ENCODE results near the gene INSM1.

The INSM1 gene

GRCh38 chr20:20395903-20396568 is 28.1 kb downstream of the INSM1 start:
- no peak for DNase-seq

GRCh38 chr20:20396794-20397193 is 28.9 kb downstream of the INSM1 start:
- DNase-seq, result no peak

GRCh38 chr20:20398123-20398522 is 30.2 kb downstream of the INSM1 start:
- no peak for DNase-seq

- DNase-seq, result no peak
Observed at GRCh38 chr20:20399531-20400500, 31.9 kb downstream of the INSM1 start.

DNA sequence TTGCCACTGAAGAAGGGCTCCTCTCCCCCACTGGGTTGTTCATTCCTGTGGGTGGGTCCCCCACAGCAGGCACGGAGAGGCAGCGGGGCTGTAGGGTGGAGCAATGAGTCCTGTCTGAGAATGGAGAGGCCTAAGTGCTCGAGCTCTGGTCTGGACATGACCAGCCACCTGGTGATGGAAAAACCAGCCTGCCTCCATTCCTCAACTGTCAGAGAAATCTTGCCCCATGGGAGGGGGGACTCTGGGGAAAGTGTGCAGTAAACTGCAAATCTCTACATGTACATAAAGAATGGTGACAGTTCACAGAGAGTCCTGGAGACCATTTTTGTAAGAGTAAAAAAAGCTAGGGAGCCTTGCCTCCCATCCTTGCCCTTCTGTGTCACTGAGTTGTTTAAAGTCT is 34.1 kb downstream of the INSM1 start:
- no peak for DNase-seq

DNA sequence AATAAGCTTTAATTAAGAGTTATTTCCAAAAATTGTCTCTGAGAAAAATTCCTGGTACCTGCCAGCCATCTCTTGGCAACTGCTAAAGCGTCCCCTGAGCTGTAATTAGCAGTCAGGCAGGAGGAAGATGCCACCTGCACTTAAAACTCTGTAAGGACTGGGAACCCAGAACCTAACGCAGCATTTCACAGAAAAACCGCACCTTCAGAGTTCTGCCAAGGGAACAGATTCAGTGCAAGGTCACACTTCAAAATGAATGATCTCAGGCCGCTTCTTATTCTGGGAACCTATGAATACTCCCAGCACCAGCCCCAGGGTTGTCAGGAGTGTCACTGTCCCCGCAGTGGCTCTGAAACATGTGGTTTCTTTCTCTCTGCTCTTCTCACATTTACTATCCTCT is 36.7 kb downstream of the INSM1 start:
- no peak for DNase-seq

DNA sequence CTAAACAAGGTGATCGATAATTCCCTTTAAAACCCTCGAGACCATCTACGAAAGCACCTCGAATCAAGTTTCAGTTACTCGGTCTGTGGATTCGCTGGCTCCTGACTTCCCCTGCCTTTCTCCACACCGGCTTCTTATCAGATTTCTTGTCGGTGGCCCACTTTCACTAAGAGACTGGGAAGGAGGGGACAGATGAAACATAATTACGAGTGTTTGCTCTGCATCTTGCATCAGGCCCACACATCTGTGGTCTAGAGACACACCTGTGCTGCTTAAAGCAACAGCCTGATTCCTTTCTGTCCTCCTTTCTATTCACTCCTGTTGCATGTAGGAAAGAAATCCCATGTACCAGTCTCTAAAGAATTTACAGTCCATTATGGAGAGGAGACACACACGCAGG is 37.7 kb downstream of the INSM1 start:
- DNase-seq, result no peak

DNA sequence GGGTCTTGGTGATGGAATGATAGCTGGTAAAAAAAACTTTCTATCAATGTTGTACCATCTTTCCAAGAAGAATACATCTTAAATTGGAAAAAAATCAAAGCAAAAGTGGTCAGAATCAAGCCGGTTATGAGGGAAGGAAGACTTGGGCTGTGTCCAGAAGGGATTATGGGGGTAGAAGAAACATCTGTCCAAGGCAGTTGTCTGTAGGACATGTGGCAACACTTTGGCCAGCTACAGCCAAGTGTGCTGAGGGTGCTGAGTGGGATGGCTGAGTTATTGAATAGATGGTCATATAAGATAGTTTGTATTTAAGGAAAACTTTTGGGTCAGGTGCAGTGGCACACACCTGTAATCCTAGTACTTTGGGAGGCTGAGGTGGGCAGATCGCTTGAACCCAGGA is 38.4 kb downstream of the INSM1 start:
- no peak for DNase-seq

DNA sequence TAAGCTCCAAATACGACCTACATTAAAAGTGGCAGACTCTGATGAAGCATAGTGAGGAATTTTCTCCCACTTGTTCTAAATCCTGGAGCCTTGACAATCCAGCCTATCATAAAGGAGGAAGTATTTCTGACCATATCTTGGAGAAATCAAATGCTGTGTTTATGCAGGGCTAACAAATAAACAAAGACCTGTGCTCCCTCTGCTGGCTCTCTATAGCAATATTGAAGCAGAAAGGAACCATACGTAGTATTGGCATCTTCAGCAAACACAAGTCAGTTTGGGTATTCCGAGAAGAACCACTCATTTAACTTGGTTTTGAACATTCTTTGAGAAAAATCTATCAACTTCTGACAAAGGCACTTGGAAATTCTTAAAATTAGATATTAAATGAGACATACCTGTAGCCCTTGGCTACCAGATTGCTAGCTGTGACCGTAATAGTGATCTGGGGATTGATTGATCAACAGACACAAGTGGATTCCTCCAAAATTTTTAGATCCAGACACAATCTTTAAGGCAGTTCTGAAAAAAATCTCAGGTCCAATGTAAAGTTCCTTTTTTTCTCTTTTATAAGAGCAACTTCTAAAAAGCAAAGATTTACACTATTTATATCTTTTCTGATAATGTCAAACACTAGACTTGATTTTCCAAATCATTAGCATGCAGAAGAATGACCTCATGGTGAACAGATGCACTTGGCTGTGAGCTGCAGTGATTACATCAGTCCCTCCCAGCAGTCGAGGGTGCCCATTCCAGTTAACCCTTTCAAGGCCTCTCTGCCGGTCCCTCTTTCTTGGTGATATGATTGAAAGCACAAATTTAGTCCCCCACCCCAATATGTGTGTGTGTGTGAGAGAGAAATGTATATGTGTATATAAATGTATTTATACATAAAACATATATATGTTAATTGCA is 40.2 kb downstream of the INSM1 start:
- DNase-seq, result no peak

- no peak for DNase-seq
Observed at GRCh38 chr20:20409331-20409730, 41.4 kb downstream of the INSM1 start.

DNA sequence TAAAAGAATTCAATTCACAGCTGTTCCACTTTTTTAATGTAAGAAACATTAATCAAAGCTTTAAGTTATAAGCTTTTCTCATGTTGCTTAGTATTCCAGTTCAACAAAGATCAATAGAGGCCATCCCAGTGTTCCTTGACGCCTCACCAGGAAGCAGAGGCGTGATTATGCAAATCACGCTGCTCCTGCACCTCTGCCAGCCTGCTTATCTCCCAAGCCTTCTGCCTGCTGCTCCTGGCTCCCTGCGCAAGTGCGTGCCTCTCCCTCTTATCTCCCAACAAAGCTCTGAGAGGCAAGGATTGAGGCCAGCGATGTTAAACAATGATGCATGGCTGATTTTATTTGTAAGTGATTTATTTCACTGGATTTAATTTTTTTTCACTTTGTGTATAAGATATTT is 42.8 kb downstream of the INSM1 start:
- no peak for DNase-seq

DNA sequence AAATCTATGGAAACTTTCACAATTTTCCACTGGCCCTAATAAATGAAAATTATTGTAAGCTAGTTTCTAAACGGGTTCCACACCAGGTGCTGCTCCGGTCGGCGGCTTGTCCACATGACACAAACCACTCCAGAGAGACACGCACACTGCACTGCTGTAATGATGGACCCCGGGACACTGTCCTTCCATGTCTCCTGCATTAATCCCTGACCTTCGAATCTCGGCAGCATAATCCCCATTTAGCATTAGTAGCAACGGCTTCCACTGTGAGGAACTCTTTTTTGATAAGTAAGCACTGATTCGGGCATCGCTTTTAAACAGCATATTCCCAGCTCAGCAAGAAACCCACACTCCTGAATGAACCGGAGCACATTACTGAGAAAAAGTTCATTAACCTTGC is 43.5 kb downstream of the INSM1 start:
- no peak for DNase-seq

- DNase-seq, result no peak
Observed at GRCh38 chr20:20411836-20412235, 43.9 kb downstream of the INSM1 start.

- DNase-seq, result no peak
Observed at GRCh38 chr20:20412750-20413149, 44.8 kb downstream of the INSM1 start.

GRCh38 chr20:20413810-20414281 is 45.9 kb downstream of the INSM1 start:
- DNase-seq, result no peak

DNA sequence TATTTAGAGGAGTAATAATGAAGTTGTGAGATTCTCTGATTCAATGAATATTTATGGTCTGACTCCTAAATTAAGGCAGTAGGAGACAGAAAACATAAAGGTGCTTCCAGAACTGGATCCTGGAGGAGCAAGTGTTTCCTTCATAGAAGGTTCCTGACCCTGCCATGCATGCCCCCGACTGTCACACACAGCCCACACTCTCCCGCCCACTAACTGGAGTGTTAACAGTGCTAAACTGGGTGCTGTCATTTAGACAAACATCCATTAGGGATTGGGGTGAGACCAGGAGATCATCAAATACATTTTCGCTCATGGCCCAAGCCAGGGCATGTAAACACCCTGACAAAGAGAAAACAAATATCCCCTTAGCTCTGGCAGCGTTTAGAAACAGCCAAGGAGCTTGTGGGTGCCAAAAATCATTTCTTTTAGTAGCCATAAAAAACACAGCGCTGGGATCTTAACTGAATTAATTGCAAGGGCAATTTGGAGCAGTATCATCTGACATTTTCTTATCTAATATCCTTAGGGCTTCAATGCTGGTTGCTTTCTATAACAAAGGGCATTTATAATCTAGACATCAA is 46.8 kb downstream of the INSM1 start:
- DNase-seq, result no peak

- DNase-seq, result no peak
Observed at GRCh38 chr20:20415321-20415720, 47.4 kb downstream of the INSM1 start.

GRCh38 chr20:20417876-20418676 is 50.2 kb downstream of the INSM1 start:
- DNase-seq, result no peak

Data from activated CD8-positive, alpha-beta memory T cell treated with anti-CD3 and anti-CD28 coated beads, Interleukin-2, amount 50 U/mL, for 48 hours (primary cell).